NB4 (cell line): Measurements from ENCODE around the gene CRTC2.

Source experiments
- DNase-seq: peaks from one replicate; pipeline ENCODE4 v3.0.0; 2010; ENCODE audit warnings: low read depth
- H3K4me3 ChIP-seq: one replicate; pipeline ENCODE4 v1.5.1; 2011; ENCODE audit warnings: mild to moderate bottlenecking, low read depth, low read length, moderate library complexity
- MYC ChIP-seq: IDR thresholded peaks from 2 replicates; pipeline ENCODE4 v1.6.1; 2011; ENCODE audit warnings: low read depth, low read length
- POLR2A ChIP-seq: IDR thresholded peaks from 2 replicates; pipeline ENCODE4 v1.6.1; 2011; ENCODE audit warnings: mild to moderate bottlenecking; ENCODE audit not compliant: insufficient read length; ENCODE audit errors: extremely low read depth
- TF ChIP-seq, protein P1 (sequence below): IDR thresholded peaks from one replicate; pipeline ENCODE4 v1.5.1; 2012; ENCODE audit warnings: low read depth, low read length
- TF ChIP-seq, protein P2 (sequence below): IDR thresholded peaks from 2 replicates; pipeline ENCODE4 v1.6.1; 2011; ENCODE audit warnings: low read depth, low read length

Gene CRTC2

DNA sequence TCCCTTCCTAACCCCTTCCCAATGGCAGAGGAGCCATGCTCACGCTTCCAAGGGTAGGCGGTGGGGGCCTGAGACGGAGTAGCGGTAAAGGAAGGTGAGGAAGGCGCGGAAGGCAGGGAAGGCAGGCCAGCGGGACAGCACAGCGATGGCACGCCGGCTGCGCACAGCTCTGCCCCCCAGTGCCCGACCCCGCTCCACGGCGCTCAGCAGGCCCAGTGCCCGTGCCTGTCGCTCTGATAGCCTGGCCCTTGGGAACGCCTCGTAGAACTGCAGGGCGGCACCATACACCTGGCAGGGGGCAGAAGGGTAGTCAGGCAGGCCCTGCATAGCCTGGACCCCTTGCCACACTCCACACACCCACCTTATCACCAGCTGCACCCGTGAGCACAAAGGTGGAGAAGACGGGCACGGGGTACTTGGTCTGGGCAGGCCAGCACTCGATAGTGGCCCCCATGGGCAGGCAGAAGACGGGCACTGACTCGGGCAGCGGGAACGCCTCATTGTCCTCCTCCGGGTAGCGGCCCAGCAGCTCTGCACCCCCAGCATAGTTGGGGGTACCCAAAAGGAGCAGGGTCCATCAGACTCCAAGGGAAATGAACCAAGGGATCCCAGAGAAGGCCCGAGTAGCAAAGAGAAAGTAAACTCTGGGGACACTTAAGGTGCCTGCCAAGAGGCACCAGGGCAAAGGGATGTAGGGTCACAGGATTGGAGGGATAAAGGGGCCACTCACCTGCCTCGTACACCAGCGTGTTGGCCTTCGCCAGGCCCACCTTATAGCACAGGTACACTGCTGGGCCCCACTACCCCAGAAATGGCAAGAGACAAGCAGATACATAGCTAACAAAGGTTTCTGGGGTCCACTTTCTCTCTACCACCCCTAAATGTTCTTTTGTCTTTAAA is 16.3 kb downstream of the CRTC2 start:
- no peak for DNase-seq
- TF ChIP-seq MYC, result no peak
- TF ChIP-seq, protein P1, sequence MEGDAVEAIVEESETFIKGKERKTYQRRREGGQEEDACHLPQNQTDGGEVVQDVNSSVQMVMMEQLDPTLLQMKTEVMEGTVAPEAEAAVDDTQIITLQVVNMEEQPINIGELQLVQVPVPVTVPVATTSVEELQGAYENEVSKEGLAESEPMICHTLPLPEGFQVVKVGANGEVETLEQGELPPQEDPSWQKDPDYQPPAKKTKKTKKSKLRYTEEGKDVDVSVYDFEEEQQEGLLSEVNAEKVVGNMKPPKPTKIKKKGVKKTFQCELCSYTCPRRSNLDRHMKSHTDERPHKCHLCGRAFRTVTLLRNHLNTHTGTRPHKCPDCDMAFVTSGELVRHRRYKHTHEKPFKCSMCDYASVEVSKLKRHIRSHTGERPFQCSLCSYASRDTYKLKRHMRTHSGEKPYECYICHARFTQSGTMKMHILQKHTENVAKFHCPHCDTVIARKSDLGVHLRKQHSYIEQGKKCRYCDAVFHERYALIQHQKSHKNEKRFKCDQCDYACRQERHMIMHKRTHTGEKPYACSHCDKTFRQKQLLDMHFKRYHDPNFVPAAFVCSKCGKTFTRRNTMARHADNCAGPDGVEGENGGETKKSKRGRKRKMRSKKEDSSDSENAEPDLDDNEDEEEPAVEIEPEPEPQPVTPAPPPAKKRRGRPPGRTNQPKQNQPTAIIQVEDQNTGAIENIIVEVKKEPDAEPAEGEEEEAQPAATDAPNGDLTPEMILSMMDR, result no peak
- TF ChIP-seq, protein P2, sequence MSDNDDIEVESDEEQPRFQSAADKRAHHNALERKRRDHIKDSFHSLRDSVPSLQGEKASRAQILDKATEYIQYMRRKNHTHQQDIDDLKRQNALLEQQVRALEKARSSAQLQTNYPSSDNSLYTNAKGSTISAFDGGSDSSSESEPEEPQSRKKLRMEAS, result no peak
- no peak for TF ChIP-seq POLR2A
- no peak overlapping the region for H3K4me3 ChIP-seq

DNA sequence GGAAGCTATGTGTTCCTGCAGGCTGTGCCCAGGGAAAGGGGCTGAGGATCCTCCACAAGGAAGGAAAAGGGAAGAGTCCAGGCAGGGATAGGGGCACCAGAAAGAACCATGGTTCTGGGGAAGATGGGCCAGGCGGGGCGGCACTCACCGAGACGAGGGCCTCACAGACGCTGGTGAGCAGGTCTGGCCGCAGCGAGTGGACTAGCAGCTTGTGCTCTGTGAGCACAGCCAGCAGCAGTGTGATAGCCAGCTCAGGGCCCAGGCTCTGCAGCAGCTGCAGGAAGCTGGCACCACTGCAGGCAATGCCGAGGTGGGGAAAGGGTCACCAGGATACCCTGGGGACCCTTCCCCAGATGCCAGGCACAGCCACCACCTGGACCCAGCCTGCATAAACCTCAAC is 17.7 kb downstream of the CRTC2 start:
- no peak for TF ChIP-seq MYC
- TF ChIP-seq, protein P1, result no peak
- TF ChIP-seq POLR2A, result no peak
- TF ChIP-seq, protein P2, result no peak
- H3K4me3 ChIP-seq, result no peak overlapping the region
- DNase-seq, result no peak

DNA sequence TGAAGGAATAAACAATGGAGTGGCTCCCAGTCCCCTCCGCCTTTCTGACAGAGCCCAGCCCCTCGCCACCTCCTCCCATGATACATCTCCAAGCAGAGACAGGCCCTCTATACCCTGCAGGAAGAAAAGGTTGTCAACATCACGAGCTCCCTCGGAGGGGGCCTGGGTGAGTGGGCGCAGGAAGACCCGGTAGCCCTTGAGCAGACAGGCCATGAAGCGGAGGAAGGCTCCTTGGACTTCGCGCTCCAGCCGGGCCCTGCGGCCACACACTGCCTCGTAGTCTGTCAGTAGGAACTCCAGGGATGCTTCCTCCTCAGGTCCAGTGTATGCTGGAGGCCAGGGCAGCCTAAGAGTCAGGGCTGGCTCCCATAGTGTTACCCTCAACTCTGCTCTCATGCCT is 18.9 kb downstream of the CRTC2 start:
- no peak for TF ChIP-seq POLR2A
- TF ChIP-seq, protein P2, result no peak
- TF ChIP-seq, protein P1, result no peak
- no peak for TF ChIP-seq MYC
- DNase-seq, result no peak
- H3K4me3 ChIP-seq, result no peak overlapping the region

DNA sequence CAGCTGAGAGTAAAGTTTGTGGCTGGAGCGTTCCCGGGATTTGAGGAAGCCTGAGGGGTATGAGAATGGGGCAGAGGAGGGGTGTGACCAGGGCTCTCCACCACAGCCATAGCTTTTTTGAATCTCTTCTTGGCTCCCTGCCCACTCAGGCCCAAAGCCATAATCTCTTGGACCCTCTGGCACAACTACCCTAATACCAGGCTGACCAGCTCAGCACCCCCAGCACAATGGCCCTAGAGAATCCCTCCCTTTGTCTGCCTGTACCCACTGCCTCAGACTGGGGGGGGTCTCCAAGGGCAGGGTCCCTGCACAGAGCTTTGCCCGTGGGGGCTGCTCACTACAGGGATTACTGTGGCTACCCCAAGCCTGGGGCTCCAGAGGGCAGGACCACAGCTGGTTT is 19.4 kb downstream of the CRTC2 start:
- H3K4me3 ChIP-seq, result no peak overlapping the region
- DNase-seq, result no peak
- TF ChIP-seq, protein P2, result no peak
- TF ChIP-seq, protein P1, result no peak
- no peak for TF ChIP-seq POLR2A
- TF ChIP-seq MYC, result no peak

DNA sequence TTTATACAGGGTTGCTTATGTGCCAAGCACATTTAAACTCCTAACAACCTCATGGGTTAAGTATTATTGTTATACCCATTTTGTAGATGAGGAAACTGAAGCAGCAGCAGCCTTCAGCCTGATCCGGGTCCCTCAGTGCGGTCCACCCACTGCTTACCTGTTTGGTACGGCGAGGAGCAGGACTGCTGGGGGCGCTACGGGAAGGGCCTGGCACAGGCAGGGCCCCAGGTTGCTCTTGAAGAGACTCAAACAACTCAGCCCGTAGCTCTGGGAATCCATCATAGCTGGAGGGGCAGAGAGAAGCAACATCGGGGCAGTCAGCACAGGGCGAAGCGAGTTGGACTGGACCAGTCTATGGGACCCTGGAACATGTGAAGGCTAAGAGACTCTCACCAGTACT is 21.1 kb downstream of the CRTC2 start:
- no peak for DNase-seq
- TF ChIP-seq, protein P1, result no peak
- H3K4me3 ChIP-seq, result no peak overlapping the region
